ENCODE results near the gene RBM33. TPM values are rescaled to one million over a fixed set of nuclear protein-coding genes. Genes with fewer than 3 reads are reported as not detected.

The RBM33 gene
- total and polyA plus RNA-seq, 2 of the 4 experiments (the other 2 are of a cell fraction), result 7.3 to 10.8 TPM

- Histone ChIP-seq H3K56ac (ENCODE audit: extremely low read depth, insufficient read depth, low read length) (no peak overlapping the region), H3K9me1 (ENCODE audit: insufficient read depth, low read length) (peaks cover 4% of the 10 kb centered on the region; the same call in 1 of the 2 replicates), H2BK5ac (ENCODE audit: low read depth, low read length, poor library complexity, severe bottlenecking) (no peak overlapping the region), H4K8ac (ENCODE audit: low read depth in 2 of 2, low read length in 2 of 2) (no peak overlapping the region), H3K14ac (replicated peaks; ENCODE audit: low read depth, low read length) (no peak overlapping the region), H3K36me3 (ENCODE audit: control insufficient read depth, insufficient read depth, low read length) (no peaks in the 10 kb centered on the region), H3K4me3 (ENCODE audit: insufficient read depth, low read depth, low read length) (no peak overlapping the region), H3K27me3 (ENCODE audit: control insufficient read depth, insufficient read depth, low read length) (peaks cover 5% of the 10 kb centered on the region), H3K9me3 (ENCODE audit: control insufficient read depth, insufficient read depth, low read length) (no peaks in the 10 kb centered on the region), H3K27ac (ENCODE audit: insufficient read depth, low read length) (no peak overlapping the region), H2BK120ac (ENCODE audit: low read depth, low read length) (no peak overlapping the region), H2BK20ac (ENCODE audit: low read depth, low read length) (no peak overlapping the region), H3K23ac (ENCODE audit: low read depth, low read length) (no peak overlapping the region), H2AK9ac (replicated peaks; ENCODE audit: low read depth, low read length, poor library complexity) (no peak overlapping the region), H2AK5ac (ENCODE audit: low read depth, low read length) (no peak overlapping the region), H2BK15ac (ENCODE audit: low read depth, low read length) (no peak overlapping the region), H4K91ac (ENCODE audit: insufficient read depth, low read depth, low read length) (no peak overlapping the region), H3K9ac (ENCODE audit: low read depth, low read length) (no peak overlapping the region), H3K79me1 (ENCODE audit: low read depth in 1 of 2, low read length in 2 of 2) (no peaks in the 10 kb centered on the region), H4K5ac (ENCODE audit: low read depth, low read length) (no peak overlapping the region), H2AFZ (replicated peaks; ENCODE audit: low read length, poor library complexity) (no peak overlapping the region), H3K4ac (ENCODE audit: low read depth, low read length) (no peak overlapping the region), H3K4me2 (ENCODE audit: low read depth, low read length) (no peak overlapping the region), H3K18ac (ENCODE audit: low read depth, low read length) (no peak overlapping the region), H4K20me1 (ENCODE audit: insufficient read depth, low read length) (no peaks in the 10 kb centered on the region), H3K4me1 (ENCODE audit: control insufficient read depth, insufficient read depth, low read length) (no peaks in the 10 kb centered on the region)
- ChIA-PET CTCF (no interaction called here), POLR2A (ENCODE audit: unreplicated experiment) (no interaction called here)
- BruUV-seq (replicated peaks), result no TSS peak
- dilution Hi-C loops (cut with HindIII; ENCODE audit: low sequenced_read_pairs, unreplicated experiment), result no loop called here
- DNase-seq, result no peak
- no peak for TF ChIP-seq MAFK (IDR thresholded peaks at IDR 0.05; ENCODE audit: low read depth, low read length)
- TF ChIP-seq CEBPB (IDR thresholded peaks at IDR 0.05; ENCODE audit: low read depth, low read length), result no peak
- no peak for TF ChIP-seq RCOR1 (IDR thresholded peaks at IDR 0.05; ENCODE audit: insufficient replicate concordance, low read length)
- TF ChIP-seq CTCF (conservative IDR thresholded peaks at IDR 0.05; ENCODE audit: low read depth, low read length), result no peak
- no peak for TF ChIP-seq MXI1 (IDR thresholded peaks at IDR 0.05; ENCODE audit: borderline replicate concordance, low read depth, low read length)
- TF ChIP-seq USF2 (IDR thresholded peaks at IDR 0.05; ENCODE audit: low read depth, low read length), result no peak
- no peak for TF ChIP-seq ELK1 (IDR thresholded peaks at IDR 0.05; ENCODE audit: borderline replicate concordance, low read depth, low read length)
- no peak for TF ChIP-seq SMC3 (IDR thresholded peaks at IDR 0.05; ENCODE audit: low read depth, low read length)
- TF ChIP-seq MAZ (IDR thresholded peaks at IDR 0.05; ENCODE audit: borderline replicate concordance, low read depth, low read length), result no peak
- no peak for TF ChIP-seq CHD1 (IDR thresholded peaks at IDR 0.05; ENCODE audit: low read depth, low read length)
- TF ChIP-seq RFX5 (IDR thresholded peaks at IDR 0.05; ENCODE audit: low read depth, low read length), result no peak
- TF ChIP-seq POLR2A (IDR thresholded peaks at IDR 0.05; ENCODE audit: low read depth, low read length), result no peak
- no peak for TF ChIP-seq NFE2L2 (IDR thresholded peaks at IDR 0.05; ENCODE audit: low read depth, low read length)
- TF ChIP-seq FOS (IDR thresholded peaks at IDR 0.05; ENCODE audit: low read depth, low read length), result no peak
- TF ChIP-seq BHLHE40 (IDR thresholded peaks at IDR 0.05; ENCODE audit: low read depth, low read length), result no peak
- no peak for TF ChIP-seq RAD21 (IDR thresholded peaks at IDR 0.05; ENCODE audit: low read length)
- intact Hi-C loops (cut with micrococcal nuclease), result loop anchor here (10.0 kb wide), 1 partner anchor 1344 kb away; the partner anchor contains the start of gene UBE3C
- in situ Hi-C loops (cut with MboI; ENCODE audit: low sequenced_read_pairs), result no loop called here
- no CpG with 5 or more reads among the region's 8 CpGs for WGBS, 2 experiments (ENCODE audit: extremely low coverage in 2 of 2, insufficient read length in 1 of 2)
- ATAC-seq (ENCODE audit: low read depth), result no peak
Observed at GRCh38 chr7:155790666-155791065, 146.2 kb downstream of the RBM33 start.
